ENCODE data around the gene MEOX1. TPM values are rescaled to one million over a fixed set of nuclear protein-coding genes. Genes with fewer than 3 reads are reported as not detected.

MEOX1 gene
- total RNA-seq, 1 experiment from 2014 or later = not detected

DNA sequence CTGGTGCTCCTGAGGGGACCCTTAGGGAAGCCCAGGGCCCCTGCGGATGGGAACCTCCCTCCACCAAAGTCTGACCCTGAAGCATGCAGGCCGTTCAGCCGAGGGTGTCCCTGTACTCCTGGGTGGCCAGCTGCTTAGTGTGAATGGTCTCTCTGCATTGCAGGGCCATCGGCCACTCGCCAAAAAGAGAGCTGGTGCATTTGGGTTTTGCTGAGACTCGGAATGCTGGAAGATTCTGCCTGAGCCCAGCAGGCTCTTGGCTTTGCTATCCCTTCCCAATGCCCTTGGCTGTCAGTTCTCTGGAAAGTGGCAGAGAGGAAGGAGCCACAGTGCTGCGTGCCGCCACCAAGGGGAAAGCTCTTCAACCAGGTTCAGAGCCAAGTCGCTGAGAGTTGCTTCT, 2.8 kb downstream of the MEOX1 start:
- DNase-seq (ENCODE audit: low read depth) = no peak

DNA sequence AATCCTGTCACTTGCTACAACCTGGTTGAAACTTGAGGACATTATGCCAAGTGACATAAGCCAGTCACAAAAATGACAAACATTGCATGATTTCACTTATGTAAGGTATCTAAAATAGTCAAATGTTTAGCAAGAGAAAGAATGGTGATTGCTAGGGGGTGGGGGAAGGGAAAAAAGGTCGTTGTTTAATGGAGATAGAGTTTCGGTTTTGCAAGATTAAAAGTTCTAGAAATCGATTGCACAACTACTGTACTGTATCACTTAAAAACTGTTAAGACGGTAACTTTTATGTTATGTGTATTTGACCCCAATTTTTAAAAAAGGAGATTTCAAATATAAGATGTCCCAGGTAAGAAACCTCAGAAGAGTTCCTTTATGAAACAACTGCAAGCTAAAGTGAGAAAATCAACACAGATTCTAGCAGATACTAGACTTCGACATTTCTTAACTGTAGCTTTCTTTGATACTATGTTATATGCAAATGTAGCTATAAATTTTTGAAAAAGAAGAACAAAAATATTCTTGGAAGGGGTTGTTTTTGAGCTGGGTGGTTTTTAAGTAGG, 5.9 kb downstream of the MEOX1 start:
- no peak for DNase-seq (ENCODE audit: low read depth)

DNA sequence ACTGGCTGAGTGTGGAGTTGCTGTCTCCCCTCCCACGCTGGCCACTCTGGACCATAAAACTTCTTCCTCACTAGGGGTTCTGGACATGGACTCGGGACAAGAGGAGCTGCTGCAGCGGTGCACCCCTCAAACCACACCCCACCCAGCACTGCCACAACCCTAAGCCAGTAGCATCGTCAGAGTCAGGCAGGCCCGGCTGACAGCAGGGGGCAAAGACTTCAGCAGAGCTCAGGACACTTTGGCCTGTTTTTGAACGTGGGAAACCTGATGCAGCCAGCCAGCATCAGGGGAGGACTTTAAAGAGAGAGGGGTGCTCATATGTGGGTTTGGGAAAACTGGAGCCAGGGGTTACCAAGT, 9.6 kb downstream of the MEOX1 start:
- DNase-seq (ENCODE audit: low read depth) = no peak

DNA sequence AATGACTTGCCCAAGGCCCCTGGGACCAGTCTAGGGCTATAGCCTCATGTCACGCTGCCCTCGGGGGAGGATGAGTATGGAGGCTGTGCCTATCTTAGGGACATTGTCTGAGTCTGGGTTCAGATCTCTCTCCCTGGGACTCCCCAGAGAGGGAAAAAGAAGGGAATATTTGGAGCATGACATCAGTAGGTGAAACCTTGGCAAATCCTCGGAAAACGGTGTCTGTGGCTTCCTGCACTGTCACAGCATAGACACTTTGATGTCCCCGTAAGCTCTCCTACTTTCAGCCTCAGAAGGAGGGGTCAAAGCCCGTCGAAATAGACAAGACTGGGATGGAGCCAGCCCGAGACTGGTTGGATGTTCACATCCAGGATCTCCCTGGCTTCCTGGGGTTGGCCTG, 11.3 kb downstream of the MEOX1 start:
- no peak for DNase-seq (ENCODE audit: low read depth)

DNA sequence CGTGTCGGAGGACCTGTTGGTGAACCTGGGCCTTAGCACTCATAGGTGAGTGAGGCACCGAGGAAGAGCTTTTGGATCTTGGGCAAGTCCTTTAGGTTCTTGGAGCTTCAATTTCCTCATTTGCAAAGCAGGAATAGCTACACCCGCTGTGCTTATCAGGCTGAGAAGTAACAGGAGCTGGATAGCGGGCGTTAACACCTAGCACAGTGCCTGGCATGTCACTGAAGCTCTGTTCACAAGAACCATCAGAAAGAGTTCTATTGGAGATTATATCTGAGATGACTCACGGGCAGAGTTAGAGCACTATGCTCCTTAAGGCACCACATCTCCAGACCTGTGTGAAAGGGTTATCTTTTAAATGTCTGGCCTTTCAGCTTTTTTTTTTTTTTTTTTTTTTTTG, 12.8 kb downstream of the MEOX1 start:
- DNase-seq (ENCODE audit: low read depth) = no peak

DNA sequence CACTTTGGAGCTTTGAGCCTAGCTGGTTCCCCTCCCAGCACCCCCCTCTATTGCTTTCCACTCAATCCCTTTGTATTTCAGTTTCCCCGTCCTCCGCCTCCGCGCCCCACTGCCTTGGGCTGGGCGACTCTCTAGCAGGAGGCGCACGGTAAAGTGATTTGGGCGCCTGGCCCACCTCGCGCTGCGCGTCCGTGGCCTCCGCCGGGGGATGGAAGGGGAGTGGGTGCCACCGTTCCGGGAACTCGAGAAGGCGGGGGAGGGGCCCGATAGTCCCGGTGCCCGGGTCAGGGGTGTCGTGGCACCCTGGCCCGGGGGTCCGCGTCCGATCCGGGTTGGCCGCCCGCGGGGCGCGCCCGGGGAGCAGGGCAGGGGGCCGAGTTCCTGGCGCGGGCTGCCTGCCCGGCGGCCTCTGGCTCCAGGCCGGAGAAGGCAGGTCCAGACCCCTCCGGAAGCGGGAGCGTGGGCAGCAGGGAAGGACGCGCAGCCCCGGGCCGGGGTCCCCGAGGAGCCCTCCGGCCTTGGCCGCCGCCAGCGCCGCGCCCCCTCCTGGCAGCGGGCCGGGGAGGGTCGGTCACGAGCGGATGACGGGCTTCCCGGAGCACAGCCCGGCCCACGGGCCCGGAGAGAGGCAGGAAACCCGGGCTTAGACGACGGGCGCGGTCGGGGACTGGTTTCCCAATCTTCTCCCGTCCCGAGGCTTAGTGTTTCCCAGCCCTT, 15.8 kb downstream of the MEOX1 start:
- no peak for DNase-seq (ENCODE audit: low read depth)

DNA sequence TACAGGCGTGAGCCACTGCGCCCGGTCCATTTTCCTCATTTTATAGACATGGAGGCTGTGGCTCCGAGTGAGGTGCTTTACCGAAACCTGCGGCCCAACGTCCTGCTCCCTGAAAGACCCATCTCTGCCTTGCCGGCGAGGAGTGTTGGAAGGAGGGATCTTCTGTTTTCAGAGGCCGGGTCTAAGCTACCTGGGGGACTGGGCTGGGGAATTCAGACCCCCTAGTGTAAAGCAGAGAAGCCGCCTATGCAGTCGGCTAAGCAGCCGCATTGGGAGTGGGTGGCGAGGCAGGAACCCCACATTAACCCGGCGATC, 16.3 kb downstream of the MEOX1 start:
- DNase-seq (ENCODE audit: low read depth) = no peak

DNA sequence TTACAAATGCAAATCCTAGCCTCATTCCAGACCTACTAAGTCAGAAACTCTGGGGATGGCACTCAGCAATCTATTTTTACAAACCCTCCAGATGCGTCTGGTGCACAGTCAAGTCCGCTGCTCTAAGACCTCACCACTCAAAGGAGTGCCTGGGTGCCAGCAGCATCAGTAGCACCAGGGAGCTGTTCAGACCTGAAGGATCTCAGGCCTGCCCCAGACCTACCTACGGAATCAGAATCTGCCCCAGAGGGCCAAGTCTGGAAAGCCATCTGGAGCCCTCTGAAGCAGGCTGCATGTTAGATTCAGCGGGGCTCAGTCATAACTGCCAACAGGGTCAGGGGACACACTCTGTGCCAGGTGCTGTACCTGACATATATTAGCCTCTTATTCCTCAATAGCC, 17.6 kb downstream of the MEOX1 start:
- DNase-seq (ENCODE audit: low read depth) = no peak

DNA sequence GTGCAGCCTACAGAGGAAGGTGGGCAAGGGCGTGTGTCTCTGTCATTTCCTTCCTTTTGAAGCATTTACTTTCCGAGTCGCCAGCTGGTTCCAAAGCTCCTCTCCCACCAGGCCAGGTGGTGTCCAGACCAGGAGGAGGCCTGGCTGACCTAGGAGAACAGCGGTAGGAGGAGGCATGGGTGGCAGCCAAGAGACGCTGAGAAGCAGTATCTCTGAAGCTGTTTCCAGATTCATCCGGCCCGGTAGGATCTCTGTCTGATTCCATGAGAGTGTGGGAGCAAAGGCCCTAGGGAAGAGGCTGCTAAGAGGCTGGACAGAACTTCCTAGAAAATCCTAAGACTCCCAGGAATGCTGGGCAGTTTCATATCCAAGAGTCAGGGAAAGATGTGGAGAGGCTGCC, 20.3 kb downstream of the MEOX1 start:
- DNase-seq (ENCODE audit: low read depth) = no peak

DNA sequence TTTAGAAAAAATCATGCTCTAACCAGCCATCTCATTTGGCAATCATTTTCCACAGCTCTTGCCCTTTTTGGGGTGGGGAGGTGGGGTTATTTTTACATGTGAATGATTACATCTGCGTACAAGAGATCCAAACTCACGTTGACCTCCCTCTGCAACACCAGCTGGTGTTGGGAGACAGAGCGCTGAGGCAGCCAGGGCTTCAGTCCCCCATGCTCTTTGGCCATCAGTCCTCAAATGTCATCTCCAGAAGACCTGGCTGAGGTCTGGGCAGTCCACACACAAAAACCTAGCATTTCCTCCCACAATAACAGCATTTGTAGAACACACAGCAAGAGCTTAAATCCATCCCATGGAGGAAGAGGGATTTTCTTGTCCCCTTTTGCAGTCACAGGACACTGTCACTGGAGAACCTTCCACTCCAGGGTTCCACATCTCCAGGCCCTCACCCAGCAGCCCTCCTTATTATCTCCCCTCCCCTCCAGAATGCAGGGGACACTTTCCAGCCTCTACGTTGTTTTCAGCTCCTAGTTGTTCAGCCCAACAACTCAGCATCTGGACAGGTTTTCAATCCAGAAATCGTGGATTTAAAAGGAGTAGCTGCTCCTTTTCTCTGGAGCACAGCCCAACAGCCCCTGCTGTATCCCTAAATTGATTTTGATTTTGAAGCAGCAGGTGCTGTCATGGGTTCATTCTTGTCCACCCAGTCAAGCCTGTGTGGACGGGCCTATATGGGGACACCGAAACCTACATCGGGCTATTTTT, 21.1 kb downstream of the MEOX1 start:
- no peak for DNase-seq (ENCODE audit: low read depth)

DNA sequence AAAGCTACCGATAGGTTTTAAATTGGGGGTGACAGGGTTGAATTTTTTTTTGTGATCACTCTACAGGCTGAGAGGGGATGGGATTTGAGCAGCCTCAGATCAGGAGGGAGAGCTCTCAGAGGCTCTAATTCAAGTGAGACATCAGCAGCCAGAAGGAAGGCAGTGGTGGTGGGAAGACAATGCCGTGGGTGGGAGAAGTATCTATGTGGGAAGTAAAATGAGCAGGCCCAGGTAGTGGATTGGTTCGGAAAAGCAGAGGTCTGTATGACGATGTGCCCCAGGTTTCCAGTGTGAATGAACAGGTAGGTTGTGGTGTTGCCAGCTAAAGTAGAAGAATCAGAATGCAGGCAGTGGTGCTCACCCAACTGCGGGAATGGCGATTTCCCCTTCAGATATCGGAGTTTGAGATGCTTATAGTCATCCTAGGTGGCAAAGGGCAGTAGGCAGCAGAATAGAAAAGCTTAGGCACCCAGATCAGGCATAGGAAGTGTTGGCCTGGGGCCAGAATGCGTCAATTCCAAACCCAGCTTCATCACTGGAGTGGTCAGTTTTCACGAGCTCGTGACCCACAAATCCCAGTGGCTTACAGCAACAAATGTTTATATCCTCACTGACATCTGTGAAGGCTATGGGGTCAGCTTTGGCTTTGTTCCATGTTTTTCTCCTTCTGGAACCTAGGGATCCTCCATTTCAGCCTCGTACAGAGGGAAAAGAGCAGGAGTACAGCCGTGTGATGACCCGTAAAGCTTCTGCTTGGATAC, 24.0 kb downstream of the MEOX1 start:
- DNase-seq (ENCODE audit: low read depth) = no peak

DNA sequence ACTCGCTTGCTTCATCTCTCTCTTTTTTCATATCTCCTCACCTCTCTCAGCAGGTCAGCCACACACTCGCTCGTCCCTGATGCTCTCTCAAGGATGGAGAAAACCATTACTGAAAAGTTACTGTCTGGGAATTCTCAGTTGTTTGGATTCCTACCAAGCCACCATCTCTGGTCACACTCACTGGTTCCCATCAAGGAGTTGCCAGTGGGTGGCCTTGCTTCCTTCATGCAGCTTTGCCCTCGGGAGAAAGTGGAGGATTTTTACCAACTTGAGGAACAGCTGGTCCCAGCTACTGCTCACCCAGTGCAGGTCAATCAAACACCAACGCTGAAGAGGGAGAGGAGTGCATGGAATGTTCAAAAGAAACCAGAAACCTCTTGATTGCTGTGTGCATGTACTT, 25.3 kb downstream of the MEOX1 start:
- DNase-seq (ENCODE audit: low read depth) = no peak

DNA sequence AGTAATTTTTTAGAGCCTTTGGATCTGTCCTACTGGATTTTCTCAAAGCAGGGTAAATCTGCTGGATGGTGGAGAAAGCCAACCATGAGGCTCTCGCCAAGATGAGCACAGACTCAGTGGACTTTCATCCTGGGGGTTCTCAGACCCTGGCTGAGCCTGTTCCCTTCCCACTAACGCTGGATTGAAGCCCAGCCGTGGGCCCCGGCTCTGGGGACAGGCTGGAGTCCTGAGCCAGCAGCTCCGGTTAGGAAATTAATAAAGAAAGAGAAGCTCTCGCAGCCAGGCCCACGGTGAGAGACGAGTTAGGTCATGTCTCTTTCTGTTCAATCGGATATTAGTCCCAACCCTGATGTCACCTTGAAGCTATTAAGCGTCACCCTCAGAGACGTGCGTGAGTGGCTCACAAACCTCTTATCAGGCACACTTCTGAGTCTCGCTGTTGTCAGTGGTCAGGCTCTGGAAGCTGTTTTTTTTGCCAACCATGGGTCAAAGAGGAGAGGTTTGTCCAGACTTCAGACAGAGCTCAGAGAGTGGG, 27.1 kb downstream of the MEOX1 start:
- no peak for DNase-seq (ENCODE audit: low read depth)

DNA sequence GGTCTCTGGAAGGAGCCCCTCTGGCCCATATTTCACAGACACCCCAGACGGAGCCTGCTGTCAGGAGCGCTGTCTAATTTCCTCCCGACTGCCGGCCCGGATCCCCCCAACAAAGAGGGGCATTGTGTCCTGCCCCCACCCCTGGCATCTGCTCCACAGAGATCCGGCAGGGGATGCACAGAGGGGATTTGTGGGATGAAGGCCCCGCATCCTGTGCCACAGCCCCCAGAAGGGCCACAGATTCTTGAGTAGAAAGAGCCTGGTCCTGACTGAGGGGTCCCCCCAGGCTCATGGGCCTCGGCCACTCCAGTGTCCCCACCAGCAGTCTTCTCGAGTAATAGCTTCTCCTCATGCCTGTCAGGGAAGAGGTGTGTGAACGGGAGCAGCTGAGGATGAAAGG, 29.5 kb downstream of the MEOX1 start:
- no peak for DNase-seq (ENCODE audit: low read depth)

DNA sequence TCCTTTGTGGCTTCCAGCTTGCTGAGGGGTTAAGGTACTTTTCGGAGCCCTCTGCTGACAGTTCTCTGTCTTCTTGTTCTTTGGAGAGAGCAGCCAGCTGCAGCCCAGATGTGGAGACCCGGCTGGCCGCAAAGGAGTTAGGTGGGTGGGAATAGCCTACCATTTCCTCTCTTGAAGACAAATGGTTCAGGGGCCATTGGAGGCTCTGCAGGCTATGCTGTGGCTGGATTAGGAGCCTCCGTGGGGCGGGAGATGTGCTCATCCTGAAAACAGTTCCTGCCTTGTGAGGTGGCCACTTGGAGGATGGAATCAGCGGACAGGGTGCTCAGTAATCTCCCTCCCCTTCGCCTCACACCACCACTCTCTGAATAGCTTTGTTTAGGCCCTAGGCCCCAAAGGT, 30.3 kb downstream of the MEOX1 start:
- DNase-seq (ENCODE audit: low read depth) = no peak

DNA sequence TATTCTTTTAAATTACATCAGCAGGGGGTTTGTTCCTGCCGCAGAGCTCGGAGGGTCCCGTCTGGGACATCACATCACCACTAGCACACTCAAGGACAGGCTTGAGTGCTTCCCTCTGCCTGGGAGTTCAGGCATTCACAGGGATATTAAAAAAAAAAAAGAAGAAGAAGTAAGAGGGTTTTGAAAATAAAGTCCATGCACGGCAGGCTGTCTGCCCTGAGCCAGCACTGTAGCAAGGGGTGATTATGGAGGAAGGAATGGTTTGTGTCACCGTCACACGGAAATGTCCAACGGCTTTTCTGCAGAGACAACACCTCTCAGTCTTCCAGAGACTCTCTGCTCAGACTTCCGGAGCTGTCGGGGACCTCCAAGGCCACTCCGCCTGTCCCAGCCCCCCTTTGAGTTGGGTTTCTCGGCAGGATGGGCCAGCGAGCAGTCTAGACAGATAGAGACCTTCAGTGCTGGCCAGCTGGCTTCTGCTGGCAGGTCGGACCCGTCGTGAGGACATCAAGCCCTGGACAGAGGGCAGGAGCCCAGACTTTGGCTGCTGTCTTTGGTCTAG, 33.6 kb downstream of the MEOX1 start:
- no peak for DNase-seq (ENCODE audit: low read depth)

DNA sequence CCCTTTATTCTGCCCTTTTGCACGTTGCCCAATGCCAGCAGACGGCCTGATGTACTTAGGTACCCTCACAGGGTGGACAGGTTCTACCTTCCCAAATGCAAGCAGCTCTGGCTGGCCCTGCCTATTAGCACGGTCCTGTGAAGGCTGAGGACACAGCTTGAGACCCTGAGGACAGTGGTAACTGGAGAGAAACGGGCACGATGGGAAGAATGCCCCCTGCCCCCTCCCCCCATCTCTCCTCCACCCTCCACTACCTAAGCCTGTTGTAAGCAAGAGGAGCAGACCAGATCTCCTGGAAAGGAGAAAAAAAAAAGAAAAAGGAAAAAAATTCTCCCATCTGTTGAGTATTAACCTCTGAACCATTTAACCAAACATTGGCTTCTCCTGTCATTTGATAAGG, 34.1 kb downstream of the MEOX1 start:
- no peak for DNase-seq (ENCODE audit: low read depth)

DNA sequence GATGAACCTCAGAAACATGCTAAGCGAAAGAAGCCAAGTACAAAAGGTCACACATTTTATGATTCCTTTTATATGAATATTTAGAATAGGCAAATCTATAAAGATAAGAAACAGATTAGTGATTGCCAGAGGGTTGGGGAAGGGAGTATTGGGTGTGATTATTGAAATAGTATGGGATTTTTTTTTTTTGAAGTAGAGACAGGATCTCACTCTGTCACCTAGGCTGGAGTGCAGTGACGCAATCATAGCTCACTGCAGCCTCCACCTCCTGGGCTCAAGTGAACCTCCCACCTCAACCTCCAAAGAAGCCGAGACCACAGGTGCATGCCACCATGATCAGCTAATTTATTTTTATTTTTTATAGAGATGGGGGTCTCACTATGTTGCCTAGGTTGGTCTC, 35.7 kb downstream of the MEOX1 start:
- no peak for DNase-seq (ENCODE audit: low read depth)

DNA sequence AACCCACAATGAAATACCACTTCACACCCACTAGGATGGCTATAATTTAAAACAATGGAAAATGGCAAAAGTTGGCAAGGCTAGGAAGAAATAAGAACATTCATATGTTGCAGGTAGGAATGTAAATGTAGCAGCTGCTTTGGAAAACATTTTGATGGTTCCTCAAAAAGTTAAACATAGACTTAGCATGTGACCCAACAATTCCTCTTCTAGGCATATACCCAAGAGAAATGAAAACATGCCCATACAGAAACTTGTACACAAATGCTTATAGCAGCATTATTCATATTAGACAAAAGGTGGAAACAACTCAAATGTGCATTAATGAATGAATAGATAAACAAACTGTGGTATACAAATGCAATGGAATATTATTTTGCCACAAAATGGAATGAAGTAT, 36.1 kb downstream of the MEOX1 start:
- DNase-seq (ENCODE audit: low read depth) = no peak

DNA sequence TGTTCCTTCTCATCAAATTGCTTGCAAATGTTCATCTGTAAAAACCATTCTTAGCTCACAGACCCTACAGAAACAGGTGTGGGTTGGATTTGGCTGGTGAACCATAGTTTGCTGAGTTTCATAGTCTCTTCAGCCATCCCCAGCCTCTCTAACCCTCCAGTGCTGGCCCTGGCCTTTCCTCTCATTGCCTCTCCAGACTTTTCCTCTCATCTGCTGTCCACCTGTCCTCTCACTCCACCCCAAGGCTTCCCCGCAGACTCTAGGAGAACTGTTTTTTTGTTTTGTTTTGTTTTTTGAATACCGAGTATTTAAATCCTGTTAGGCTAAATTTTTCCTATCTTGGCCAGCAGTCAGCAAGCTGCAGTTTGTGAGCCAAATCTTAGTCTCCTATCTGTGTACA, 41.1 kb downstream of the MEOX1 start:
- DNase-seq (ENCODE audit: low read depth) = no peak

DNA sequence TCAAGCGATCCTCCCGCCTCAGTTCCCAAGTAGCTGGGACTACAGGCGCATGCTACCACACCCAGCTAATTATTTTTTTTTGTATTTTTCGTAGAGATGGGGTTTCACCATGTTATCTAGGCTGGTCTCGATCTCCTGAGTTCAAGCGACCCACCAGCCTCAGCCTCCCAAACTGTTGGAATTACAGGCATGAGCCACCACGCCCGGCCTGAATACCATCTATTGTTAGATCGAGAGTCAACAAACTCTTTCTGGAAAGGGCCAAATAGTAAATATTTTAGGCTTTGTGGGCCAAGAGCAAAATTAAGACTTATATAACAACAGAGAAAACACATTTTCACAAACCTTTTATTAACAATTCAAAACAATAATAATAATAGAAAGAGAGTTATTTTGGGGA, 41.6 kb downstream of the MEOX1 start:
- no peak for DNase-seq (ENCODE audit: low read depth)

DNA sequence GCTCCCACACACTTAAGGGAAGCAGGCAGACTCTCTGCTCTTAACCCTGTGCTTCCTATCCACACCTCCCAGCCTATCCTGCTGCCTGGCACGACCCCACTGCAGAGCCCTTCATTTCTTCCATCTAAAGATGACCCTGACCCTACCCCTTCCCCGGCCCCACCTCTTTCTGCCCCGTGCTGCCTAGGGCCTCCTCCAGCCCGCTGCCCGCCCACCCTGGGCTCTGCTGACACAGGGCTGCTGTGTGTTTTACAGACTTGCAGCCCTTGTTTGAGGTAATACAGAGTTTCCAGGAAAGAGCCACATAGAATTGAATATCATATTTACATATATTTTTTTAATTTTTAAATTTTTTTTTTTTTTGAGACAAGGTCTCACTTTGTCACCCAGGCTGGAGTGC, 42.0 kb downstream of the MEOX1 start:
- no peak for DNase-seq (ENCODE audit: low read depth)
